ENCODE data around the gene TPRA1. TPM values are rescaled to one million over a fixed set of nuclear protein-coding genes. Genes with fewer than 3 reads are reported as not detected.

The TPRA1 gene
- total and polyA plus RNA-seq, 2 experiments from 2014 or later = 16.7 to 30.4 TPM

DNA sequence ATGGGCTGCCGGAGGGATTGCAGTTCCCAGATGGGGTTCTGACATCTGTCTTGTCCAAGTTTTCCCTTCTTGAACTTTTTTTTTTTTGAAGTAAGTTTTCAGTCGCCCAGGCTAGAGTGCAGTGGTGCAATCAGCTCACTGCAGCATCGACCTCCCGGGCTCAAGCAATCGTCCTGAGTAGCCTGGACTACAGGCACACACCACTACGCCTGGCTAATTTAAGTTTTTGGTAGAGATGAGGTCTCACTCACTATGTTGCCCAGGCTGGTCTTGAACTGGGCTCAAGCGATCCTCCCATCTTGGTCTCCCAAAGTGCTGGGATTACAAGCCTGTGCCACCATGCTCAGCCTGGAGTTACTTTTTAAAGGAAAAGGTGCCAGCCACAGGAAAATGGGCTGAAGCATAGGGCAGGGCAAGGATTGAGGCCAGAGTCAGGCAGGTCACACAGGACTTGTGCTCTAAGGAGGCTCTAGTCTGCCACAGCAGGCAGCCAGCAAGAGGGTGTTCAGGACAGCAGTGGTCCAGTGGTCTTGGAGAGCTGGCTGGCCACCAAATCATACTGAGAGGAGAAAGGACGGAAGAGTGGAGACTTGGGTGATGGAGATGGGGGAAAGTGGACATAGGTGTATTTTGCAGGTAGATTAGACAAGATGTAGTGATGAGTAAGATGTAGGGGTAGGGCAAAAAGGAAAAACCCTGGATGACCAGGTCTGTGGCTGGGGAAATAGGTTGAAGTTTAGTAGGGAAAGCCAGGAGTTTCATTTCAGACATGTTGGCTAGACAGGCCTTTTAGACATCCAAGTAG, 32.4 kb upstream of the TPRA1 start:
- Histone ChIP-seq H3K4me2 (no peak overlapping the region), H3K27ac (ENCODE audit: low read depth) (no peak overlapping the region), H4K20me1 (replicated peaks; ENCODE audit: insufficient read depth) (0 out of 2 replicates have a peak, but pooled peaks cover 6% of the 10 kb centered on the region), H3K27me3 (ENCODE audit: insufficient read depth) (peaks cover 22% of the 10 kb centered on the region), H3K4me3 (no peak overlapping the region), H3K79me2 (replicated peaks; ENCODE audit: insufficient read depth) (no peaks in the 10 kb centered on the region), H3K9me2 (ENCODE audit: insufficient read depth) (no peaks in the 10 kb centered on the region), H2AFZ (no peak overlapping the region), H3F3A (replicated peaks; ENCODE audit: low read depth) (no peaks in the 10 kb centered on the region), H3K4me1 (ENCODE audit: insufficient read depth) (no peaks in the 10 kb centered on the region), H3K36me3 (ENCODE audit: insufficient read depth) (peaks cover 30% of the 10 kb centered on the region)
- no peak for TF ChIP-seq STAT1 (IDR thresholded peaks at IDR 0.05; ENCODE audit: unreplicated experiment)
- TF ChIP-seq CREB1 (CRISPR knock-in tag; IDR thresholded peaks at IDR 0.05; ENCODE audit: low read depth) = no peak
- TF ChIP-seq, protein P1, sequence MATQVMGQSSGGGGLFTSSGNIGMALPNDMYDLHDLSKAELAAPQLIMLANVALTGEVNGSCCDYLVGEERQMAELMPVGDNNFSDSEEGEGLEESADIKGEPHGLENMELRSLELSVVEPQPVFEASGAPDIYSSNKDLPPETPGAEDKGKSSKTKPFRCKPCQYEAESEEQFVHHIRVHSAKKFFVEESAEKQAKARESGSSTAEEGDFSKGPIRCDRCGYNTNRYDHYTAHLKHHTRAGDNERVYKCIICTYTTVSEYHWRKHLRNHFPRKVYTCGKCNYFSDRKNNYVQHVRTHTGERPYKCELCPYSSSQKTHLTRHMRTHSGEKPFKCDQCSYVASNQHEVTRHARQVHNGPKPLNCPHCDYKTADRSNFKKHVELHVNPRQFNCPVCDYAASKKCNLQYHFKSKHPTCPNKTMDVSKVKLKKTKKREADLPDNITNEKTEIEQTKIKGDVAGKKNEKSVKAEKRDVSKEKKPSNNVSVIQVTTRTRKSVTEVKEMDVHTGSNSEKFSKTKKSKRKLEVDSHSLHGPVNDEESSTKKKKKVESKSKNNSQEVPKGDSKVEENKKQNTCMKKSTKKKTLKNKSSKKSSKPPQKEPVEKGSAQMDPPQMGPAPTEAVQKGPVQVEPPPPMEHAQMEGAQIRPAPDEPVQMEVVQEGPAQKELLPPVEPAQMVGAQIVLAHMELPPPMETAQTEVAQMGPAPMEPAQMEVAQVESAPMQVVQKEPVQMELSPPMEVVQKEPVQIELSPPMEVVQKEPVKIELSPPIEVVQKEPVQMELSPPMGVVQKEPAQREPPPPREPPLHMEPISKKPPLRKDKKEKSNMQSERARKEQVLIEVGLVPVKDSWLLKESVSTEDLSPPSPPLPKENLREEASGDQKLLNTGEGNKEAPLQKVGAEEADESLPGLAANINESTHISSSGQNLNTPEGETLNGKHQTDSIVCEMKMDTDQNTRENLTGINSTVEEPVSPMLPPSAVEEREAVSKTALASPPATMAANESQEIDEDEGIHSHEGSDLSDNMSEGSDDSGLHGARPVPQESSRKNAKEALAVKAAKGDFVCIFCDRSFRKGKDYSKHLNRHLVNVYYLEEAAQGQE (IDR thresholded peaks at IDR 0.05; ENCODE audit: unreplicated experiment) = no peak
- TF ChIP-seq EZH2phosphoT487 (IDR thresholded peaks at IDR 0.05; ENCODE audit: unreplicated experiment) = no peak
- no peaks in the 10 kb centered on the region for H3K9me3 Mint-ChIP-seq
- no peak overlapping the region for H3K27ac Mint-ChIP-seq
- no peak overlapping the region for H3K4me3 Mint-ChIP-seq
- H3K36me3 Mint-ChIP-seq (ENCODE audit: low read depth) = peaks cover 53% of the 10 kb centered on the region
- DNase-seq (ENCODE audit: low spot score) (no peak), ATAC-seq (peak; percentile 28)
- peaks cover 7% of the 10 kb centered on the region for H3K27me3 Mint-ChIP-seq (ENCODE audit: insufficient read depth, low read depth, poor library complexity)
- H3K4me1 Mint-ChIP-seq = no peaks in the 10 kb centered on the region; the same call in 2 of the 3 replicates

DNA sequence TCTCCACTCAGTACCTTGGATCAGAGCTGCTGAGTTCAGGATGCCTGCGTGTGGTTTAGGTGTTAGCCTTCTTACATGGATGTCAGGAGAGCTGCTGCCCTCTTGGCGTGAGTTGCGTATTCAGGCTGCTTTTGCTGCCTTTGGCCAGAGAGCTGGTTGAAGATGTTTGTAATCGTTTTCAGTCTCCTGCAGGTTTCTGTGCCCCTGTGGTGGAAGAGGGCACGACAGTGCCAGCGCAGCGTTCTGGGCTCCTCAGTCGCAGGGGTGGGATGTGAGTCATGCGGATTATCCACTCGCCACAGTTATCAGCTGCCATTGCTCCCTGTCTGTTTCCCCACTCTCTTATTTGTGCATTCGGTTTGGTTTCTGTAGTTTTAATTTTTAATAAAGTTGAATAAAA, 31.5 kb upstream of the TPRA1 start:
- Mint-ChIP-seq H3K4me3 (no peak overlapping the region), H3K36me3 (ENCODE audit: low read depth) (peaks cover 63% of the 10 kb centered on the region), H3K4me1 (no peaks in the 10 kb centered on the region; the same call in 2 of the 3 replicates), H3K9me3 (no peaks in the 10 kb centered on the region), H3K27ac (no peak overlapping the region), H3K27me3 (ENCODE audit: insufficient read depth, low read depth, poor library complexity) (no peaks in the 10 kb centered on the region)
- H3K36me3 ChIP-seq (ENCODE audit: insufficient read depth) = peaks cover 39% of the 10 kb centered on the region
- no peak for DNase-seq (ENCODE audit: low spot score)
- H3K4me2 ChIP-seq = no peak overlapping the region
- no peaks in the 10 kb centered on the region for H3K9me2 ChIP-seq (ENCODE audit: insufficient read depth)
- no peaks in the 10 kb centered on the region for H3K79me2 ChIP-seq (replicated peaks; ENCODE audit: insufficient read depth)
- H2AFZ ChIP-seq = no peak overlapping the region
- no peaks in the 10 kb centered on the region for H3F3A ChIP-seq (replicated peaks; ENCODE audit: low read depth)
- peaks cover 13% of the 10 kb centered on the region for H3K27me3 ChIP-seq (ENCODE audit: insufficient read depth)
- 0 out of 2 replicates have a peak, but pooled peaks cover 6% of the 10 kb centered on the region for H4K20me1 ChIP-seq (replicated peaks; ENCODE audit: insufficient read depth)
- TF ChIP-seq STAT1 (IDR thresholded peaks at IDR 0.05; ENCODE audit: unreplicated experiment) (no peak), ZNF331 (CRISPR knock-in tag; IDR thresholded peaks at IDR 0.05; ENCODE audit: low read depth) (no peak), CREB1 (CRISPR knock-in tag; IDR thresholded peaks at IDR 0.05; ENCODE audit: low read depth) (no peak), ZNF114 (CRISPR knock-in tag; IDR thresholded peaks at IDR 0.05) (no peak)
- peak; percentile 20; the same call in 2 of the 3 replicates for ATAC-seq
- H3K4me1 ChIP-seq (ENCODE audit: insufficient read depth) = no peaks in the 10 kb centered on the region
- H3K4me3 ChIP-seq = no peak overlapping the region
- no peak overlapping the region for H3K27ac ChIP-seq (ENCODE audit: low read depth)
